GM23338 (cell line): Measurements from ENCODE around the gene GFRA1.

Source experiments
- CREB1 ChIP-seq: fragments of 250-450 bp; sonication (Bioruptor Pico); IDR thresholded peaks from 2 replicates; pipeline ENCODE4 v1.5.0; 2020; ENCODE audit warnings: low read depth, mild to moderate bottlenecking, moderate library complexity
- EZH2 ChIP-seq: fragments of 200-600 bp; sonication (generic); IDR thresholded peaks from one replicate; pipeline ENCODE4 v1.8.0; 2017; ENCODE audit warnings: antibody characterized with exemption, mild to moderate bottlenecking, low read depth; ENCODE audit not compliant: unreplicated experiment
- EZH2phosphoT487 ChIP-seq: fragments of 200-600 bp; sonication (generic); IDR thresholded peaks from one replicate; pipeline ENCODE4 v1.8.1; 2018; ENCODE audit warnings: antibody characterized with exemption; ENCODE audit not compliant: unreplicated experiment
- JUNB ChIP-seq: IDR thresholded peaks from one replicate; pipeline ENCODE4 v1.6.1; 2016; ENCODE audit warnings: antibody characterized with exemption; ENCODE audit not compliant: unreplicated experiment
- POLR2AphosphoS5 ChIP-seq: IDR thresholded peaks from 2 replicates; pipeline ENCODE4 v1.6.1; 2016; ENCODE audit warnings: antibody characterized with exemption, low read depth
- TF ChIP-seq, protein P1 (sequence below), 2 experiments: fragments of 200-600 bp in 1 of 2; sonication (generic) in 1 of 2; conservative IDR thresholded peaks; 2 replicates each; pipeline versions ENCODE4 v1.5.1 to v1.6.1; 2016 to 2017; ENCODE audit warnings: antibody characterized with exemption in 2 of 2, low read depth in 2 of 2, mild to moderate bottlenecking in 2 of 2, moderate library complexity in 1 of 2
- TF ChIP-seq, protein P2 (sequence below): fragments of 250-450 bp; sonication (Bioruptor Pico); IDR thresholded peaks from 2 replicates; pipeline ENCODE4 v1.5.0; 2020; ENCODE audit warnings: mild to moderate bottlenecking, moderate library complexity
- TF ChIP-seq, protein P3 (sequence below): IDR thresholded peaks from one replicate; pipeline ENCODE4 v1.6.1; 2018; ENCODE audit warnings: antibody characterized with exemption; ENCODE audit not compliant: unreplicated experiment

DNA sequence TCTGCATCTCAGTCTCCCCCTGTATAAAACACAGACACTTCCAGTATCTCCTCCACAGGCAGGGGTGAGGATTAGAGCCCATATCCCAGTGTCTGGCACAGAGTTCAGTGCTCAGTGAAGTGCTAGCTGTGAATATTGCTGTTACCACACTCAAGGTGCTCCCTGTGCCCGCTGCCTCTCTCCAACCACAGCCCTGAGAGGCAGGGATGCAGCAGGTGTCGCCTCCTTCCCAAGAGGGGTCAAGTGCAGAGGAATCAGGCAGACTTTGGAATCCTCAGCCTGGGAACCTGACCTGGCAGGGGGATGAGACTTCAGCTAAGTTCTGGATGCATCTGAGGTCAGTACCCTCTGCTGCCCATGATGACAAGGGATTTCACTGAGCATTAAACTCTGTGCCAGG lies 163.1 kb downstream of the GFRA1 start:
- TF ChIP-seq, protein P1, sequence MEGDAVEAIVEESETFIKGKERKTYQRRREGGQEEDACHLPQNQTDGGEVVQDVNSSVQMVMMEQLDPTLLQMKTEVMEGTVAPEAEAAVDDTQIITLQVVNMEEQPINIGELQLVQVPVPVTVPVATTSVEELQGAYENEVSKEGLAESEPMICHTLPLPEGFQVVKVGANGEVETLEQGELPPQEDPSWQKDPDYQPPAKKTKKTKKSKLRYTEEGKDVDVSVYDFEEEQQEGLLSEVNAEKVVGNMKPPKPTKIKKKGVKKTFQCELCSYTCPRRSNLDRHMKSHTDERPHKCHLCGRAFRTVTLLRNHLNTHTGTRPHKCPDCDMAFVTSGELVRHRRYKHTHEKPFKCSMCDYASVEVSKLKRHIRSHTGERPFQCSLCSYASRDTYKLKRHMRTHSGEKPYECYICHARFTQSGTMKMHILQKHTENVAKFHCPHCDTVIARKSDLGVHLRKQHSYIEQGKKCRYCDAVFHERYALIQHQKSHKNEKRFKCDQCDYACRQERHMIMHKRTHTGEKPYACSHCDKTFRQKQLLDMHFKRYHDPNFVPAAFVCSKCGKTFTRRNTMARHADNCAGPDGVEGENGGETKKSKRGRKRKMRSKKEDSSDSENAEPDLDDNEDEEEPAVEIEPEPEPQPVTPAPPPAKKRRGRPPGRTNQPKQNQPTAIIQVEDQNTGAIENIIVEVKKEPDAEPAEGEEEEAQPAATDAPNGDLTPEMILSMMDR (conservative IDR thresholded peaks at IDR 0.05; ENCODE audit: low read depth in 2 of 2): no peak
- no peak for TF ChIP-seq EZH2
- no peak for TF ChIP-seq EZH2phosphoT487
- TF ChIP-seq CREB1 (CRISPR knock-in tag): no peak
- no peak for TF ChIP-seq POLR2AphosphoS5
- no peak for TF ChIP-seq JUNB
- TF ChIP-seq, protein P2, sequence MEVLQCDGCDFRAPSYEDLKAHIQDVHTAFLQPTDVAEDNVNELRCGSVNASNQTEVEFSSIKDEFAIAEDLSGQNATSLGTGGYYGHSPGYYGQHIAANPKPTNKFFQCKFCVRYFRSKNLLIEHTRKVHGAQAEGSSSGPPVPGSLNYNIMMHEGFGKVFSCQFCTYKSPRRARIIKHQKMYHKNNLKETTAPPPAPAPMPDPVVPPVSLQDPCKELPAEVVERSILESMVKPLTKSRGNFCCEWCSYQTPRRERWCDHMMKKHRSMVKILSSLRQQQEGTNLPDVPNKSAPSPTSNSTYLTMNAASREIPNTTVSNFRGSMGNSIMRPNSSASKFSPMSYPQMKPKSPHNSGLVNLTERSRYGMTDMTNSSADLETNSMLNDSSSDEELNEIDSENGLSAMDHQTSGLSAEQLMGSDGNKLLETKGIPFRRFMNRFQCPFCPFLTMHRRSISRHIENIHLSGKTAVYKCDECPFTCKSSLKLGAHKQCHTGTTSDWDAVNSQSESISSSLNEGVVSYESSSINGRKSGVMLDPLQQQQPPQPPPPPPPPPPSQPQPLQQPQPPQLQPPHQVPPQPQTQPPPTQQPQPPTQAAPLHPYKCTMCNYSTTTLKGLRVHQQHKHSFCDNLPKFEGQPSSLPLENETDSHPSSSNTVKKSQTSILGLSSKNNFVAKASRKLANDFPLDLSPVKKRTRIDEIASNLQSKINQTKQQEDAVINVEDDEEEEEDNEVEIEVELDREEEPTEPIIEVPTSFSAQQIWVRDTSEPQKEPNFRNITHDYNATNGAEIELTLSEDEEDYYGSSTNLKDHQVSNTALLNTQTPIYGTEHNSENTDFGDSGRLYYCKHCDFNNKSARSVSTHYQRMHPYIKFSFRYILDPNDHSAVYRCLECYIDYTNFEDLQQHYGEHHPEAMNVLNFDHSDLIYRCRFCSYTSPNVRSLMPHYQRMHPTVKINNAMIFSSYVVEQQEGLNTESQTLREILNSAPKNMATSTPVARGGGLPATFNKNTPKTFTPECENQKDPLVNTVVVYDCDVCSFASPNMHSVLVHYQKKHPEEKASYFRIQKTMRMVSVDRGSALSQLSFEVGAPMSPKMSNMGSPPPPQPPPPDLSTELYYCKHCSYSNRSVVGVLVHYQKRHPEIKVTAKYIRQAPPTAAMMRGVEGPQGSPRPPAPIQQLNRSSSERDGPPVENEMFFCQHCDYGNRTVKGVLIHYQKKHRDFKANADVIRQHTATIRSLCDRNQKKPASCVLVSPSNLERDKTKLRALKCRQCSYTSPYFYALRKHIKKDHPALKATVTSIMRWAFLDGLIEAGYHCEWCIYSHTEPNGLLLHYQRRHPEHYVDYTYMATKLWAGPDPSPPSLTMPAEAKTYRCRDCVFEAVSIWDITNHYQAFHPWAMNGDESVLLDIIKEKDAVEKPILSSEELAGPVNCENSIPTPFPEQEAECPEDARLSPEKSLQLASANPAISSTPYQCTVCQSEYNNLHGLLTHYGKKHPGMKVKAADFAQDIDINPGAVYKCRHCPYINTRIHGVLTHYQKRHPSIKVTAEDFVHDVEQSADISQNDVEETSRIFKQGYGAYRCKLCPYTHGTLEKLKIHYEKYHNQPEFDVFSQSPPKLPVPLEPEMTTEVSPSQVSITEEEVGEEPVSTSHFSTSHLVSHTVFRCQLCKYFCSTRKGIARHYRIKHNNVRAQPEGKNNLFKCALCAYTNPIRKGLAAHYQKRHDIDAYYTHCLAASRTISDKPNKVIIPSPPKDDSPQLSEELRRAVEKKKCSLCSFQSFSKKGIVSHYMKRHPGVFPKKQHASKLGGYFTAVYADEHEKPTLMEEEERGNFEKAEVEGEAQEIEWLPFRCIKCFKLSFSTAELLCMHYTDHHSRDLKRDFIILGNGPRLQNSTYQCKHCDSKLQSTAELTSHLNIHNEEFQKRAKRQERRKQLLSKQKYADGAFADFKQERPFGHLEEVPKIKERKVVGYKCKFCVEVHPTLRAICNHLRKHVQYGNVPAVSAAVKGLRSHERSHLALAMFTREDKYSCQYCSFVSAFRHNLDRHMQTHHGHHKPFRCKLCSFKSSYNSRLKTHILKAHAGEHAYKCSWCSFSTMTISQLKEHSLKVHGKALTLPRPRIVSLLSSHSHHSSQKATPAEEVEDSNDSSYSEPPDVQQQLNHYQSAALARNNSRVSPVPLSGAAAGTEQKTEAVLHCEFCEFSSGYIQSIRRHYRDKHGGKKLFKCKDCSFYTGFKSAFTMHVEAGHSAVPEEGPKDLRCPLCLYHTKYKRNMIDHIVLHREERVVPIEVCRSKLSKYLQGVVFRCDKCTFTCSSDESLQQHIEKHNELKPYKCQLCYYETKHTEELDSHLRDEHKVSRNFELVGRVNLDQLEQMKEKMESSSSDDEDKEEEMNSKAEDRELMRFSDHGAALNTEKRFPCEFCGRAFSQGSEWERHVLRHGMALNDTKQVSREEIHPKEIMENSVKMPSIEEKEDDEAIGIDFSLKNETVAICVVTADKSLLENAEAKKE: no peak
- TF ChIP-seq, protein P3, sequence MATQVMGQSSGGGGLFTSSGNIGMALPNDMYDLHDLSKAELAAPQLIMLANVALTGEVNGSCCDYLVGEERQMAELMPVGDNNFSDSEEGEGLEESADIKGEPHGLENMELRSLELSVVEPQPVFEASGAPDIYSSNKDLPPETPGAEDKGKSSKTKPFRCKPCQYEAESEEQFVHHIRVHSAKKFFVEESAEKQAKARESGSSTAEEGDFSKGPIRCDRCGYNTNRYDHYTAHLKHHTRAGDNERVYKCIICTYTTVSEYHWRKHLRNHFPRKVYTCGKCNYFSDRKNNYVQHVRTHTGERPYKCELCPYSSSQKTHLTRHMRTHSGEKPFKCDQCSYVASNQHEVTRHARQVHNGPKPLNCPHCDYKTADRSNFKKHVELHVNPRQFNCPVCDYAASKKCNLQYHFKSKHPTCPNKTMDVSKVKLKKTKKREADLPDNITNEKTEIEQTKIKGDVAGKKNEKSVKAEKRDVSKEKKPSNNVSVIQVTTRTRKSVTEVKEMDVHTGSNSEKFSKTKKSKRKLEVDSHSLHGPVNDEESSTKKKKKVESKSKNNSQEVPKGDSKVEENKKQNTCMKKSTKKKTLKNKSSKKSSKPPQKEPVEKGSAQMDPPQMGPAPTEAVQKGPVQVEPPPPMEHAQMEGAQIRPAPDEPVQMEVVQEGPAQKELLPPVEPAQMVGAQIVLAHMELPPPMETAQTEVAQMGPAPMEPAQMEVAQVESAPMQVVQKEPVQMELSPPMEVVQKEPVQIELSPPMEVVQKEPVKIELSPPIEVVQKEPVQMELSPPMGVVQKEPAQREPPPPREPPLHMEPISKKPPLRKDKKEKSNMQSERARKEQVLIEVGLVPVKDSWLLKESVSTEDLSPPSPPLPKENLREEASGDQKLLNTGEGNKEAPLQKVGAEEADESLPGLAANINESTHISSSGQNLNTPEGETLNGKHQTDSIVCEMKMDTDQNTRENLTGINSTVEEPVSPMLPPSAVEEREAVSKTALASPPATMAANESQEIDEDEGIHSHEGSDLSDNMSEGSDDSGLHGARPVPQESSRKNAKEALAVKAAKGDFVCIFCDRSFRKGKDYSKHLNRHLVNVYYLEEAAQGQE: no peak
